Activated CD8-positive, alpha-beta T cell treated with anti-CD3 and anti-CD28 coated beads for 36 hours (primary cell): ENCODE data around the gene GRIN2B. TPM values are rescaled to one million over a fixed set of nuclear protein-coding genes. Genes with fewer than 3 reads are reported as not detected.

Experiments
- ATAC-seq: fragments of 200-7000 bp; cut with Tn5 transposase; one replicate; pipeline ENCODE4 v1.10.0; 2021; ENCODE audit warnings: mild to moderate bottlenecking, moderate library complexity
- CTCF ChIA-PET: fragments of 350-600 bp; sonication (Branson Sonifier 250); formaldehyde crosslinking; loops from one replicate; lab custom pipeline; 2021; ENCODE audit warnings: antibody characterized with exemption; lab: Charles Lee
- POLR2A ChIA-PET: fragments of 350-600 bp; sonication (Branson Sonifier 250); formaldehyde crosslinking; loops from one replicate; lab custom pipeline; 2021; ENCODE audit warnings: antibody characterized with exemption; lab: Charles Lee
- DNase-seq: peaks from one replicate; pipeline ENCODE4 v3.0.0-alpha.2; 2020
- H3K27ac Mint-ChIP-seq: one replicate; pipeline ENCODE4 v1.8.0; 2021; ENCODE audit warnings: mild to moderate bottlenecking, mixed read lengths
- H3K27me3 Mint-ChIP-seq: one replicate; pipeline ENCODE4 v1.8.0; 2021; ENCODE audit warnings: mixed read lengths
- H3K36me3 Mint-ChIP-seq: one replicate; pipeline ENCODE4 v1.8.0; 2021; ENCODE audit warnings: low read depth, mixed read lengths
- H3K4me1 Mint-ChIP-seq: one replicate; pipeline ENCODE4 v1.8.0; 2021; ENCODE audit warnings: low read depth, mixed read lengths
- H3K4me3 Mint-ChIP-seq: one replicate; pipeline ENCODE4 v1.8.0; 2021; ENCODE audit warnings: mild to moderate bottlenecking, moderate library complexity, mixed read lengths
- H3K9me3 Mint-ChIP-seq: one replicate; pipeline ENCODE4 v1.8.0; 2021; ENCODE audit warnings: mixed read lengths
- CTCF ChIP-seq: fragments of 200-600 bp; IDR thresholded peaks from one replicate; pipeline ENCODE4 v1.8.0; 2022; ENCODE audit warnings: antibody characterized with exemption, mild to moderate bottlenecking
- intact Hi-C: fragments of 100-400 bp; cut with micrococcal nuclease; formaldehyde crosslinking; loops from one replicate; pipeline ENCODE4 v1.10.0; 2022
- total RNA-seq, 2 experiments: library from RNA; stranded (reverse); gene quantifications; one replicate each; pipeline ENCODE4 v1.2.3, GENCODE V29; 2021

The GRIN2B gene
- total RNA-seq, 2 experiments from 2014 or later: not detected

GRCh38 chr12:13950502-13950901 lies 30.9 kb downstream of the GRIN2B start:
- CTCF ChIA-PET: interaction anchor here (1.2 kb wide), 1 partner anchor 8 kb away, joined by 3 read pairs; no protein-coding TSS in a partner anchor
- Mint-ChIP-seq H3K4me1 (no peaks in the 10 kb centered on the region), H3K27ac (no peak overlapping the region), H3K27me3 (no peaks in the 10 kb centered on the region), H3K36me3 (no peaks in the 10 kb centered on the region), H3K9me3 (no peaks in the 10 kb centered on the region), H3K4me3 (no peak overlapping the region)
- TF ChIP-seq CTCF: no peak
- POLR2A ChIA-PET: no interaction called here
- ATAC-seq (no peak), DNase-seq (no peak)
- intact Hi-C loops: no loop called here

GRCh38 chr12:13948621-13949020 lies 32.8 kb downstream of the GRIN2B start:
- no peak for DNase-seq
- H3K27me3 Mint-ChIP-seq: peaks cover 3% of the 10 kb centered on the region
- no peaks in the 10 kb centered on the region for H3K4me1 Mint-ChIP-seq
- H3K27ac Mint-ChIP-seq: no peak overlapping the region
- ATAC-seq: no peak
- H3K36me3 Mint-ChIP-seq: no peaks in the 10 kb centered on the region
- no peak overlapping the region for H3K4me3 Mint-ChIP-seq
- intact Hi-C loops: no loop called here
- ChIA-PET POLR2A (no interaction called here), CTCF (no interaction called here)
- H3K9me3 Mint-ChIP-seq: no peaks in the 10 kb centered on the region
- no peak for TF ChIP-seq CTCF

GRCh38 chr12:13947276-13947946 lies 34.0 kb downstream of the GRIN2B start:
- Mint-ChIP-seq H3K27ac (no peak overlapping the region), H3K36me3 (no peaks in the 10 kb centered on the region), H3K4me3 (no peak overlapping the region), H3K27me3 (peaks cover 11% of the 10 kb centered on the region), H3K4me1 (no peaks in the 10 kb centered on the region), H3K9me3 (no peaks in the 10 kb centered on the region)
- DNase-seq: no peak
- ChIA-PET CTCF (interaction anchor here (1.1 kb wide), 1 partner anchor 10 kb away, joined by 3 read pairs; no protein-coding TSS in a partner anchor), POLR2A (no interaction called here)
- TF ChIP-seq CTCF: no peak
- ATAC-seq: no peak
- intact Hi-C loops: no loop called here

- no peaks in the 10 kb centered on the region for H3K4me1 Mint-ChIP-seq
- ATAC-seq (no peak), DNase-seq (no peak)
- intact Hi-C loops: no loop called here
- ChIA-PET POLR2A (no interaction called here), CTCF (no interaction called here)
- no peak overlapping the region for H3K4me3 Mint-ChIP-seq
- H3K9me3 Mint-ChIP-seq: no peaks in the 10 kb centered on the region
- peaks cover 18% of the 10 kb centered on the region for H3K27me3 Mint-ChIP-seq
- no peak overlapping the region for H3K27ac Mint-ChIP-seq
- no peak for TF ChIP-seq CTCF
- H3K36me3 Mint-ChIP-seq: no peaks in the 10 kb centered on the region
Measured at GRCh38 chr12:13945641-13946040, 35.8 kb downstream of the GRIN2B start.

GRCh38 chr12:13945236-13945635 lies 36.2 kb downstream of the GRIN2B start:
- no peak for TF ChIP-seq CTCF
- DNase-seq (no peak), ATAC-seq (no peak)
- H3K27me3 Mint-ChIP-seq: peaks cover 18% of the 10 kb centered on the region
- no peak overlapping the region for H3K27ac Mint-ChIP-seq
- H3K4me3 Mint-ChIP-seq: no peak overlapping the region
- H3K36me3 Mint-ChIP-seq: no peaks in the 10 kb centered on the region
- H3K4me1 Mint-ChIP-seq: no peaks in the 10 kb centered on the region
- CTCF ChIA-PET: no interaction called here
- intact Hi-C loops: no loop called here
- POLR2A ChIA-PET: no interaction called here
- H3K9me3 Mint-ChIP-seq: no peaks in the 10 kb centered on the region
